Inferior parietal cortex (tissue), 1 donor: ENCODE results near the gene NMNAT2.

ENCODE experiments used
- DNase-seq: peaks from one replicate; pipeline ENCODE4 v3.0.0-alpha.2; 2016; ENCODE audit errors: extremely low spot score

NMNAT2 gene

DNA sequence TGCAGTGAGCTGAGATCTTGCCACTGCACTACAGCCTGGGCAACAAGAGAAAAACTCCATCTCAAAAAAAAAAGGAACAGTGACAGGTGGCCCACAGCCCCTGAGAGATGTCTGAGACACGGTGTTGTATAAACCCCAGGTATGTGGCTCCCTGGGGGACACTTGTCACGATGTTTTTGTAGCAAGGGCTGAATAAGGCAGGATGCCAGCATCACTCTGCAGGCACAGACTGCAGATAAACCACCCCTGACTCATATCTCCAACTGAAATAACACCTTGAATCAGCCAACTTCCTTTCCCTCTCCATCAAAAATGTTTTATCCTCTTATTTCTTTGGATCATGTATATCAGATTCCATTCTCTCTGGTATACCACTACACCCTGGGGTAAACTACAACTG is 52.5 kb downstream of the NMNAT2 start:
- DNase-seq: peak; percentile 38

DNA sequence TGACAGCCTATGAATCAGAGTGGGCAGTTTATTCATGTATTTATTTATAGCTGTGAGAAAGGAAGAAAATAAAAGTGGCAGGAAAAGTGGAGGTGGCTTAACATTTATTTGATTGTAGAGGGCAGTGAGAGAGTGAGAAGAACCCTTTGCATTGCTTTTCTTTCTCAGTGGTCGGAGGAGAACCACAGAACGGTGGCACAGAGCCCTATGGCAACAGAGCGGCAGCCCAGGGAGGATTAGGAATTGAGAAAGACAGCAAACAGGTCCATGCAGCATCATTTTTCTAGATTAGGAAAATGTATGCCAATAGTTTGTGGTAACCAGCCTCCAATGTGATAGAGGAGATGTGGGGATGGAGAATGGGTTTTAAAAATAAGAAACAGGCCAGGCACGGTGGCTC is 53.1 kb downstream of the NMNAT2 start:
- DNase-seq: no peak

DNA sequence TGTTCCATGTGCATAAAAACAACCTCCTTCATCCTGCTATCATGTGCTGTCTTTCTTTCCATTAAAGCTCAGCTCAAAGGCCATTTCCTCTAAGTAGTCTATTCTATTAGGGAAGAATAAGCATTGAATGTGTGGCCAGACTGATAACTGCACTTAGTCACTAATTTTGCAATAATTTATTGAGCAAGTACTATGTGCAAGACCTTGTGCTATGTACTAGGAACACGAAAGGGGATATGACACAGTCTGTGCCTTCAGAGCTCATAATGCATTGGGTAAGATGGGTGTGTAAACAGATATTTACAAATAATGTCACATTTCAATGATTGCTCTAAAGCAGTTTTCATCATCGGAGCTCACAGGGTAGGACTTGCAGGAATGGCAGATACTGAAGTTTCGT is 54.2 kb downstream of the NMNAT2 start:
- no peak for DNase-seq

- DNase-seq: no peak
Measured at GRCh38 chr1:183361081-183361480, 57.1 kb downstream of the NMNAT2 start.

DNA sequence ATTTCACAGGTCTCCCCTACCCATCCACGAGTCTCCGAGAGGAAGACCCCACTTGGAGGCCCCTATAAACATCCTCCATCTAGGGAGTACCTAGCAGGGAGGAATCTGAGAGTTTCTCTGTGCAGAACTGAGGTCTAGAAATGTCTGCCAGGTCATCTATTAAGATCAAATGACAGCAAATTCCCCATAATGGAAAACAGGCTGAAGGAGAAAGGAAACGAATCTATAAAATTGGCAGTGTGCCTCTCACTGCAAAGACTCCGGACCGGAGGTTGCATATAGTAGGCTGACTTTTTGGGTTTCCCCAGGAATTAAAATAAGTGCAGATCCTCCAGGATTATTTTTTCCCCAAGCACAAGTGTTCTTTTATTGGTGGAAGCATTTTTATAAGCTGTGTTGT is 57.7 kb downstream of the NMNAT2 start:
- DNase-seq: no peak

GRCh38 chr1:183356534-183357182 is 61.5 kb downstream of the NMNAT2 start:
- DNase-seq: no peak

- DNase-seq: no peak
Measured at GRCh38 chr1:183355797-183356196, 62.4 kb downstream of the NMNAT2 start.

GRCh38 chr1:183355181-183355580 is 63.0 kb downstream of the NMNAT2 start:
- DNase-seq: no peak

DNA sequence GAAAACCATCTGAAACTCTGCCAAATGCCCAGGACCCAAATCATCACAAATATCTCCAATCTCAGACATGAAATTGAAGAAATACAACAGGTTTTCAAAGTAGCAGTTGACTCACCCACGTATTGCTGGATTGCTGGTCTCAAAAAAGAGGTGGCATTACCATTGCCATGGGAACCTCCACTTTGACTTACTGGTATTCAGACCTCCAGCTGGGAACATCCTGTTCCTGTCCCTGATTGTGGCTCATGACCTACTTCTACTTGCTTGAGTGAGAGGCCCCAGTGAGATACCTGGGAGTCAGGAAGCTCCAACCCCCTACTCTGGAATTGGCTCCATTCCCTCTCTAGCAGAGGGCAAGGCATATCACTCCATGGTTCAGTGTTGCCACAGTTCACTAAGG is 64.6 kb downstream of the NMNAT2 start:
- no peak for DNase-seq

GRCh38 chr1:183349201-183349711 is 68.9 kb downstream of the NMNAT2 start:
- DNase-seq: peak; percentile 68

DNA sequence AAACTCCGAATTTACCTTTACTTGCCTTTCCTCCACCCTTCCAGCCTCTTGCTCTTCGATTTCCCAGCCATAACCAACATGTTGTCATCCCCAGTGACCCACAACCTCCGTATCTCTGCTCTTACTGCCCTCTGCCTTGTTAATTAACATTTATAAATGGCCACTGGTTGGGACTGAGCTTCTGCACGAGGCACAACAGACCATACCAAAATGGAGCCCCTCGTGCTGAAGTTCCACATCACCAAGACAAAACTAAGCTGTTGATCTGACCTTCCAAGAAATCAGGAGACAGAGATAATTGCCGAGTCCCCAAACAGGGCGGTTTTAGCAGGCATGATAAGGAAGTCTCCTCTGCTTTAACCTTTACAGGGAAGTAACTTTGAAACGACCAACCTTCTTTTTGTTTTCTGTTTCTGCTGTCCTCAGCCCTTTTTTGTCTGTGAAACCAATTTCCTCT is 71.9 kb downstream of the NMNAT2 start:
- no peak for DNase-seq

GRCh38 chr1:183339556-183340167 is 78.5 kb downstream of the NMNAT2 start:
- DNase-seq: no peak

GRCh38 chr1:183331091-183331742 is 87.0 kb downstream of the NMNAT2 start:
- no peak for DNase-seq

GRCh38 chr1:183330335-183330734 is 87.8 kb downstream of the NMNAT2 start:
- no peak for DNase-seq

GRCh38 chr1:183328371-183328770 is 89.8 kb downstream of the NMNAT2 start:
- DNase-seq: no peak

- peak; percentile 25 for DNase-seq
Measured at GRCh38 chr1:183327434-183328290, 90.5 kb downstream of the NMNAT2 start.

- no peak for DNase-seq
Measured at GRCh38 chr1:183323849-183324683, 94.1 kb downstream of the NMNAT2 start.

- DNase-seq: no peak
Measured at GRCh38 chr1:183319606-183320005, 98.6 kb downstream of the NMNAT2 start.

DNA sequence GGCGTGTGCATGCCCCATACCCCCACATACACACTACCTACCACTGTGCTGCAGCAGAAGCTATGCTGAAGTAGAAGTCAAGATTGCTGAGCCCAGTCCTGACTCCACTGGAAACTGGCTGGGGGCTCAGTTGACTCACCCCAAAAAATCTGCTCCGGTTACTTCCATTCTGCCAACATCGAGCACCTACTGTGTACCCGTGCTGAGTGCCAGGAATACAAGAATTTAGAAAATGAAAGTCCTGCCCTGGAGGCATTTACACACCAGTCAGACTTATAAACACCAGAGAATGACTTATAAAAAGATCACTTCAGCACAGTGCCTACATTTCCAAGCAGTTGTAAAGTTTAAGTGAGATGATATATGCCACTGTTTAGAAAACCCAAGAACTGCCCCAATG is 99.1 kb downstream of the NMNAT2 start:
- DNase-seq: no peak

DNA sequence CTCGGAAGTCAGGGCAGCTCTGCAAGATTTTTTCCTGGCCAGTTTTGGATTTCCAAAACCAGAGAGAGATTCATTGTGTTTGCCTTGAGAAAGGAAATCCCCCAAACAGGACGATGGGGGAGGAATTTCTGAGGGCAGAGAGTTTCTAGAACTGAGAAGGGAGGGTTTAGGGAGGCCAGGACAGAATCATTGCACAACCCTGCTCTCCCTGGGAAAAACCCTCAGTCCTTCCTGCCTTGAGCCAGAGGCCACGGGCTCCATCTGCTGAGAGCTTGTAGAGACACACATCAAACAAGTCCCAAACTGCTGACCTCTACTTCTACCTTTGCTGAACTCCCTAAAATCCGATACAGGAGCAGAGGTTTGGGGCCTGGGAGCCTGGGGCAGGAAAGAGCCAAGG is 99.7 kb downstream of the NMNAT2 start:
- no peak for DNase-seq
